CD14-positive monocyte (primary cell): ENCODE measurements around the gene KNTC1. TPM values are rescaled to one million over a fixed set of nuclear protein-coding genes. Genes with fewer than 3 reads are reported as not detected.

ENCODE experiments used
- DNase-seq, 3 donors: peaks; one replicate each; pipeline ENCODE4 v3.0.0-alpha.2; 2011 to 2022
- H2AFZ ChIP-seq: 2 replicates; pipeline ENCODE4 v1.6.0; 2012; ENCODE audit warnings: mild to moderate bottlenecking, low read depth, low read length, inconsistent platforms; ENCODE audit not compliant: insufficient read depth, poor library complexity, severe bottlenecking
- H3K27ac ChIP-seq, 2 donors: 1 replicate in 1 of 2; 2 replicates in 1 of 2; pipeline ENCODE4 v1.5.1; 2012 to 2013; ENCODE audit warnings: low read length in 2 of 2, control low read depth in 1 of 2, inconsistent platforms in 1 of 2, low read depth in 1 of 2, mild to moderate bottlenecking in 1 of 2
- H3K27me3 ChIP-seq, 2 donors: one replicate each; pipeline versions ENCODE4 v1.6.0 to v1.6.1; 2011 to 2013; ENCODE audit warnings: low read length in 2 of 2; ENCODE audit not compliant: control insufficient read depth in 2 of 2, insufficient read depth in 2 of 2
- H3K36me3 ChIP-seq, 2 donors: replicated peaks in 1 of 2; 1 replicate in 1 of 2; 2 replicates in 1 of 2; pipeline versions ENCODE4 v1.5.1 to v1.6.1; 2012 to 2013; ENCODE audit warnings: low read length in 2 of 2, control low read depth in 1 of 2, inconsistent platforms in 1 of 2, mild to moderate bottlenecking in 1 of 2; ENCODE audit not compliant: insufficient read depth in 2 of 2, control insufficient read depth in 1 of 2
- H3K4me1 ChIP-seq, 2 donors: 1 replicate in 1 of 2; 2 replicates in 1 of 2; pipeline versions ENCODE4 v1.5.1 to v1.6.1; 2012 to 2013; ENCODE audit warnings: low read length in 2 of 2, control low read depth in 1 of 2, inconsistent platforms in 1 of 2, mild to moderate bottlenecking in 1 of 2, moderate library complexity in 1 of 2; ENCODE audit not compliant: insufficient read depth in 2 of 2, control insufficient read depth in 1 of 2
- H3K4me2 ChIP-seq: replicated peaks from 2 replicates; pipeline ENCODE3; 2012; ENCODE audit warnings: low read length, moderate library complexity, mild to moderate bottlenecking; ENCODE audit not compliant: poor library complexity, severe bottlenecking; ENCODE audit errors: extremely low read depth
- H3K4me3 ChIP-seq, 3 experiments: fragments of 200-600 bp in 1 of 3; sonication (generic) in 1 of 3; replicated peaks in 1 of 3; 1 replicate in 2 of 3; 2 replicates in 1 of 3; pipeline ENCODE4 v1.5.1; 2011 to 2013; ENCODE audit warnings: low read length in 3 of 3, mild to moderate bottlenecking in 3 of 3, control low read depth in 2 of 3, low read depth in 2 of 3, inconsistent platforms in 1 of 3, moderate library complexity in 1 of 3
- H3K79me2 ChIP-seq: 2 replicates; pipeline ENCODE4 v1.6.0; 2012; ENCODE audit warnings: mild to moderate bottlenecking, control low read depth, inconsistent platforms, low read length, moderate library complexity; ENCODE audit not compliant: insufficient read depth
- H3K9ac ChIP-seq: 2 replicates; pipeline ENCODE4 v1.6.0; 2017; ENCODE audit warnings: low read length, mild to moderate bottlenecking; ENCODE audit not compliant: insufficient read depth, poor library complexity, severe bottlenecking
- H3K9me3 ChIP-seq, 2 donors: replicated peaks in 1 of 2; 1 replicate in 1 of 2; 2 replicates in 1 of 2; pipeline versions ENCODE4 v1.5.1 to v1.6.1; 2012 to 2013; ENCODE audit warnings: low read length in 2 of 2, control low read depth in 1 of 2; ENCODE audit not compliant: control insufficient read depth in 1 of 2, insufficient read depth in 1 of 2
- H4K20me1 ChIP-seq: 2 replicates; pipeline ENCODE4 v1.6.0; 2012; ENCODE audit warnings: mild to moderate bottlenecking, low read length, control low read depth, moderate library complexity; ENCODE audit not compliant: insufficient read depth
- H3K27ac Mint-ChIP-seq, 7 donors: one replicate each; pipeline ENCODE4 v1.8.0; 2020; ENCODE audit warnings: mild to moderate bottlenecking in 7 of 7, mixed read lengths in 7 of 7, moderate library complexity in 6 of 7, inconsistent platforms in 2 of 7
- H3K27me3 Mint-ChIP-seq, 3 donors: one replicate each; pipeline ENCODE4 v1.8.0; 2021 to 2022; ENCODE audit warnings: low read depth in 3 of 3, mild to moderate bottlenecking in 3 of 3, mixed read lengths in 3 of 3, moderate library complexity in 3 of 3, inconsistent platforms in 1 of 3
- H3K36me3 Mint-ChIP-seq, 2 donors: one replicate each; pipeline ENCODE4 v1.8.0; 2020; ENCODE audit warnings: mixed read lengths in 2 of 2, inconsistent platforms in 1 of 2, mild to moderate bottlenecking in 1 of 2
- H3K4me1 Mint-ChIP-seq: one replicate; pipeline ENCODE4 v1.8.0; 2020; ENCODE audit warnings: mild to moderate bottlenecking, mixed read lengths
- H3K4me3 Mint-ChIP-seq, 2 donors: one replicate each; pipeline ENCODE4 v1.8.0; 2020; ENCODE audit warnings: mild to moderate bottlenecking in 2 of 2, mixed read lengths in 2 of 2, moderate library complexity in 1 of 2
- H3K9me3 Mint-ChIP-seq, 7 donors: one replicate each; pipeline ENCODE4 v1.8.0; 2020 to 2022; ENCODE audit warnings: mixed read lengths in 7 of 7, mild to moderate bottlenecking in 6 of 7, moderate library complexity in 6 of 7, inconsistent platforms in 2 of 7
- WGBS: methylation state at CpG from one replicate; pipeline ENCODE4 v1.1.5; 2013; ENCODE audit warnings: missing lambda C conversion rate; ENCODE audit not compliant: insufficient coverage; 5-methylcytosine and 5-hydroxymethylcytosine counted together
- intact Hi-C, 2 donors: fragments of 100-400 bp; cut with micrococcal nuclease; formaldehyde crosslinking; loops; one replicate each; pipeline versions ENCODE4 v1.15.0 to v1.15.1; 2023
- polyA plus RNA-seq, 3 donors: library from polyadenylated mRNA; depleted of rRNA in 1 of 3; unstranded in 2 of 3; stranded (reverse) in 1 of 3; fragments of 300-500 nt in 2 of 3; fragments of >200 nt in 1 of 3; fragmentation: Illumina TruSeq in 2 of 3; gene quantifications; 1 replicate in 2 of 3; 2 replicates in 1 of 3; pipeline ENCODE4 v1.2.3, GENCODE V29; 2012 to 2021
- TF ChIP-seq, protein P1 (sequence below): fragments of 200-600 bp; IDR thresholded peaks from one replicate; pipeline ENCODE4 v1.8.0; 2022; ENCODE audit warnings: antibody characterized with exemption, mild to moderate bottlenecking

KNTC1 gene
- polyA plus RNA-seq, 3 donors: 0.65 to 10.3 (median 0.81) TPM

DNA sequence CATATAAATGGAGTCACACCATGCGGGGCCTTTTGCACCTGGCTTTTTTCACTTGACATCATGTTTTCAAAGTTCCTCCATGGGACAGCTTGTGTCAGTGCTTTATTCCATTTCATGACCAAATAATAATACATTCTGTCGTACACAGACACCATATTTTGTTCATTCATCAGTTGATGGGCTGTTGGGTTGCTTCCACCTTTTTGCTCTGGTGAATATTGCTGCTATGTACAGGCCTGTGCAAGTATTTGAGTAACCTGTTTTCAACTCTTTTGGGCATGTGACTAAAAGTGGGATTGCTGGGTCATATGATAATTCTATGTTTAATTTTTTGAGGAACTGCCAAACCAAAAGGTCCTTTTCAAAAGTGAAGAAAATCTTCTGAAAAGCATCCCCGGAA lies 129.2 kb downstream of the KNTC1 start:
- Histone ChIP-seq H4K20me1 (no peaks in the 10 kb centered on the region), H2AFZ (no peak overlapping the region), H3K27ac (no peak overlapping the region), H3K9me3 (no peaks in the 10 kb centered on the region), H3K79me2 (no peaks in the 10 kb centered on the region), H3K36me3 (no peaks in the 10 kb centered on the region), H3K4me3 (no peak overlapping the region), H3K4me1 (peaks cover 9 to 11% of the 10 kb centered on the region in 2 donors), H3K4me2 (no peak overlapping the region), H3K27me3 (no peaks in the 10 kb centered on the region), H3K9ac (no peak overlapping the region)
- 100% methylated on average over 1 of the region's 3 CpGs for WGBS
- no peaks in the 10 kb centered on the region for H3K36me3 Mint-ChIP-seq
- TF ChIP-seq, protein P1, sequence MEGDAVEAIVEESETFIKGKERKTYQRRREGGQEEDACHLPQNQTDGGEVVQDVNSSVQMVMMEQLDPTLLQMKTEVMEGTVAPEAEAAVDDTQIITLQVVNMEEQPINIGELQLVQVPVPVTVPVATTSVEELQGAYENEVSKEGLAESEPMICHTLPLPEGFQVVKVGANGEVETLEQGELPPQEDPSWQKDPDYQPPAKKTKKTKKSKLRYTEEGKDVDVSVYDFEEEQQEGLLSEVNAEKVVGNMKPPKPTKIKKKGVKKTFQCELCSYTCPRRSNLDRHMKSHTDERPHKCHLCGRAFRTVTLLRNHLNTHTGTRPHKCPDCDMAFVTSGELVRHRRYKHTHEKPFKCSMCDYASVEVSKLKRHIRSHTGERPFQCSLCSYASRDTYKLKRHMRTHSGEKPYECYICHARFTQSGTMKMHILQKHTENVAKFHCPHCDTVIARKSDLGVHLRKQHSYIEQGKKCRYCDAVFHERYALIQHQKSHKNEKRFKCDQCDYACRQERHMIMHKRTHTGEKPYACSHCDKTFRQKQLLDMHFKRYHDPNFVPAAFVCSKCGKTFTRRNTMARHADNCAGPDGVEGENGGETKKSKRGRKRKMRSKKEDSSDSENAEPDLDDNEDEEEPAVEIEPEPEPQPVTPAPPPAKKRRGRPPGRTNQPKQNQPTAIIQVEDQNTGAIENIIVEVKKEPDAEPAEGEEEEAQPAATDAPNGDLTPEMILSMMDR: no peak
- H3K27me3 Mint-ChIP-seq: peaks cover 2 to 9% (median 2%) of the 10 kb centered on the region in 3 donors
- no peak overlapping the region for H3K4me3 Mint-ChIP-seq
- no peak overlapping the region for H3K27ac Mint-ChIP-seq
- DNase-seq: no peak
- H3K4me1 Mint-ChIP-seq: peaks cover 19% of the 10 kb centered on the region
- peaks cover 0 to 3% (median 0%) of the 10 kb centered on the region in 7 donors for H3K9me3 Mint-ChIP-seq
- intact Hi-C loops: no loop called here

DNA sequence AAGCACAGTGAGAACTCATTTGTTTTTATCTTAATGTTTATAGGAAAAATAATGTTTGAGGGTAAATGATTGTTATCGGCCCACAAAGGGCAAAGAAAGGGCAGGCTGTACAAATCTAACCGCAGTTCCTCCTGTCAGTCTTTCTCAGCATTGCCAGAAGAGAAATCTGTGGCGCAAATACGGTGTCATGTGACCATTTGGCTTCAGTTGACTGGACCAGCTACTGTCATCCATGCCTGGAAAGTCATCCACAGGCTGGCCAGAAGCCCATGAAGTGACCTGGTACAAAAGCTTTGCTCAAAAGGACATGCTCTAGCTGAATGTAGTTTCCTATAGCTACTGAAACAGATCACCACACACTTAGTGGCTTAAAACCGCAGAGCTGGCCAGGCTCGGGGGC lies 132.5 kb downstream of the KNTC1 start:
- no peaks in the 10 kb centered on the region for H3K79me2 ChIP-seq
- Mint-ChIP-seq H3K4me3 (peak overlapping the region in 1 of 2 donors; percentile 46), H3K36me3 (no peaks in the 10 kb centered on the region), H3K9me3 (peaks cover 0 to 3% (median 0%) of the 10 kb centered on the region in 7 donors), H3K27ac (peak overlapping the region in 6 of 7 donors; percentile 46 to 82 (median 79)), H3K4me1 (peaks cover 19% of the 10 kb centered on the region), H3K27me3 (peaks cover 2 to 5% (median 4%) of the 10 kb centered on the region in 3 donors)
- intact Hi-C loops: no loop called here
- H3K9me3 ChIP-seq: no peaks in the 10 kb centered on the region
- H4K20me1 ChIP-seq: no peaks in the 10 kb centered on the region
- H3K27ac ChIP-seq: no peak overlapping the region
- H3K4me2 ChIP-seq: peak overlapping the region; percentile 33
- WGBS: 32% methylated on average over 6 of the region's 6 CpGs
- TF ChIP-seq, protein P1: no peak
- peaks cover 9 to 11% of the 10 kb centered on the region in 2 donors for H3K4me1 ChIP-seq
- H3K4me3 ChIP-seq: no peak overlapping the region
- no peak overlapping the region for H2AFZ ChIP-seq
- no peaks in the 10 kb centered on the region for H3K36me3 ChIP-seq
- no peak overlapping the region for H3K9ac ChIP-seq
- peak; percentile 51 to 62 (median 61) for DNase-seq
- H3K27me3 ChIP-seq: no peaks in the 10 kb centered on the region
